ENCODE results near the gene MALAT1. TPM values are rescaled to one million over a fixed set of nuclear protein-coding genes. Genes with fewer than 3 reads are reported as not detected.

MALAT1 gene
- total and polyA plus RNA-seq, 10 of the 15 experiments (the other 5 are each of a cell fraction or from before 2014, with no cell fraction given), result 448 to 8,160 (median 2,019) TPM

DNA sequence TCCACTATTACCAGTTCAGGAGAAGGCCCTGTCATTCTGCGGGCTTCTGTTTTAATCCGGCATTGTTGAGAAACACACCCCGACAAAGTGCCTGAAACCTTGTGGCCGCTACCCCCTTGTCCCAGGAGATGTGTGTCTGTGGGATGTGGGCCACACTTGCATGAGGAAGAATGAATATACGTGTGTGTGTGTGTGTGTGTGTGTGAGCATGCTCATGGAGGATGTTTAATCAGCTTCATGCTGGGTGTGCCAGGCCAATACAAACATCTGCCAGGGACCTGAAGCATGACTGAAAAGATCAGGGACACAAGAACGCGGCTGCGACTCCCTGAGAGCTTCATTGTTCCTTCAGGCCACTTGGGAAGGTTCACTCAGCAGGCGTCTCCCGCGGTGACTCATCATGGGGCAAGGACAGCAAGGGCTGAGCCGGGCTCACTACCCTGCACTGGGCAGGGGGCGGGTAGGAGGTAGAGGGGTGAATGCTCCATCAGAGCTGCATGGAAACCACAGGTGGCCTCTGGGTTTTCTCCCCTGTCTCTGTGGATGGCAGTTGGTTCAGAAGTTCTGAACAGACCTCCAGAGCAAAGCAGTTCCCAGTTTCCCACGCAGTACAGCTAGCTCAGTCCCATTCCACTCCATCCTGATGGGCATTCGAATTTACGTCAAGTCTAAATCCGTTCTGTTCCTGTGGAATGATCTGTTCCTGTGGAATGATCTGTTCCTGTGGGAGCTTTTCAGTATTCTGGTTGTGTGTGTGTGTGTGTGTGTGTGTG is 7.0 kb upstream of the MALAT1 start (continued):
- TF ChIP-seq, protein P1, sequence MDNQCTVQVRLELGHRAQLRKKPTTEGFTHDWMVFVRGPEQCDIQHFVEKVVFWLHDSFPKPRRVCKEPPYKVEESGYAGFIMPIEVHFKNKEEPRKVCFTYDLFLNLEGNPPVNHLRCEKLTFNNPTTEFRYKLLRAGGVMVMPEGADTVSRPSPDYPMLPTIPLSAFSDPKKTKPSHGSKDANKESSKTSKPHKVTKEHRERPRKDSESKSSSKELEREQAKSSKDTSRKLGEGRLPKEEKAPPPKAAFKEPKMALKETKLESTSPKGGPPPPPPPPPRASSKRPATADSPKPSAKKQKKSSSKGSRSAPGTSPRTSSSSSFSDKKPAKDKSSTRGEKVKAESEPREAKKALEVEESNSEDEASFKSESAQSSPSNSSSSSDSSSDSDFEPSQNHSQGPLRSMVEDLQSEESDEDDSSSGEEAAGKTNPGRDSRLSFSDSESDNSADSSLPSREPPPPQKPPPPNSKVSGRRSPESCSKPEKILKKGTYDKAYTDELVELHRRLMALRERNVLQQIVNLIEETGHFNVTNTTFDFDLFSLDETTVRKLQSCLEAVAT (IDR thresholded peaks at IDR 0.05), result peak; percentile 53; the same call in 1 of the 2 replicates
- TF ChIP-seq NFYA (IDR thresholded peaks at IDR 0.05; ENCODE audit: borderline replicate concordance, low read depth, low read length), result no peak
- TF ChIP-seq TCF7 (IDR thresholded peaks at IDR 0.05; ENCODE audit: borderline replicate concordance), result no peak
- no peak for TF ChIP-seq GABPA (IDR thresholded peaks at IDR 0.05; ENCODE audit: low read depth)
- TF ChIP-seq SMAD5 (IDR thresholded peaks at IDR 0.05; ENCODE audit: low read depth), result no peak
- 0 out of 2 replicates have a peak, but pooled peaks have one; percentile 27 for TF ChIP-seq SMARCA5 (IDR thresholded peaks at IDR 0.05)
- no peak for TF ChIP-seq NFYB (IDR thresholded peaks at IDR 0.05; ENCODE audit: insufficient read depth, low read depth, low read length)
- no peak for TF ChIP-seq TARDBP (IDR thresholded peaks at IDR 0.05; ENCODE audit: borderline replicate concordance)
- TF ChIP-seq, protein P2, sequence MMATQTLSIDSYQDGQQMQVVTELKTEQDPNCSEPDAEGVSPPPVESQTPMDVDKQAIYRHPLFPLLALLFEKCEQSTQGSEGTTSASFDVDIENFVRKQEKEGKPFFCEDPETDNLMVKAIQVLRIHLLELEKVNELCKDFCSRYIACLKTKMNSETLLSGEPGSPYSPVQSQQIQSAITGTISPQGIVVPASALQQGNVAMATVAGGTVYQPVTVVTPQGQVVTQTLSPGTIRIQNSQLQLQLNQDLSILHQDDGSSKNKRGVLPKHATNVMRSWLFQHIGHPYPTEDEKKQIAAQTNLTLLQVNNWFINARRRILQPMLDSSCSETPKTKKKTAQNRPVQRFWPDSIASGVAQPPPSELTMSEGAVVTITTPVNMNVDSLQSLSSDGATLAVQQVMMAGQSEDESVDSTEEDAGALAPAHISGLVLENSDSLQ (IDR thresholded peaks at IDR 0.05), result no peak
- peak; percentile 58; the same call in 1 of the 2 replicates for TF ChIP-seq EED (IDR thresholded peaks at IDR 0.05; ENCODE audit: low read depth)
- peak; percentile 16 for TF ChIP-seq MYC (IDR thresholded peaks at IDR 0.05; ENCODE audit: insufficient read depth, insufficient read length, insufficient replicate concordance, low read length, severe bottlenecking)
- TF ChIP-seq, protein P3, sequence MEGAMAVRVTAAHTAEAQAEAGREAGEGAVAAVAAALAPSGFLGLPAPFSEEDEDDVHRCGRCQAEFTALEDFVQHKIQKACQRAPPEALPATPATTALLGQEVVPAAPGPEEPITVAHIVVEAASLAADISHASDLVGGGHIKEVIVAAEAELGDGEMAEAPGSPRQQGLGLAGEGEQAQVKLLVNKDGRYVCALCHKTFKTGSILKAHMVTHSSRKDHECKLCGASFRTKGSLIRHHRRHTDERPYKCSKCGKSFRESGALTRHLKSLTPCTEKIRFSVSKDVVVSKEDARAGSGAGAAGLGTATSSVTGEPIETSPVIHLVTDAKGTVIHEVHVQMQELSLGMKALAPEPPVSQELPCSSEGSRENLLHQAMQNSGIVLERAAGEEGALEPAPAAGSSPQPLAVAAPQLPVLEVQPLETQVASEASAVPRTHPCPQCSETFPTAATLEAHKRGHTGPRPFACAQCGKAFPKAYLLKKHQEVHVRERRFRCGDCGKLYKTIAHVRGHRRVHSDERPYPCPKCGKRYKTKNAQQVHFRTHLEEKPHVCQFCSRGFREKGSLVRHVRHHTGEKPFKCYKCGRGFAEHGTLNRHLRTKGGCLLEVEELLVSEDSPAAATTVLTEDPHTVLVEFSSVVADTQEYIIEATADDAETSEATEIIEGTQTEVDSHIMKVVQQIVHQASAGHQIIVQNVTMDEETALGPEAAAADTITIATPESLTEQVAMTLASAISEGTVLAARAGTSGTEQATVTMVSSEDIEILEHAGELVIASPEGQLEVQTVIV (IDR thresholded peaks at IDR 0.05; ENCODE audit: borderline replicate concordance, partially characterized antibody), result no peak
- no peak for TF ChIP-seq RBBP5 (conservative IDR thresholded peaks at IDR 0.05)
- no peak for TF ChIP-seq NR2C2 (IDR thresholded peaks at IDR 0.05; ENCODE audit: borderline replicate concordance, control insufficient read depth, insufficient read length, low read depth)
- TF ChIP-seq MEF2A (IDR thresholded peaks at IDR 0.05; ENCODE audit: insufficient read depth, low read depth, low read length), result no peak
- no peak for TF ChIP-seq FOXM1 (IDR thresholded peaks at IDR 0.05; ENCODE audit: low read depth, low read length)
- TF ChIP-seq SP1 (IDR thresholded peaks at IDR 0.05; ENCODE audit: low read depth, low read length), result no peak
- TF ChIP-seq, protein P4, sequence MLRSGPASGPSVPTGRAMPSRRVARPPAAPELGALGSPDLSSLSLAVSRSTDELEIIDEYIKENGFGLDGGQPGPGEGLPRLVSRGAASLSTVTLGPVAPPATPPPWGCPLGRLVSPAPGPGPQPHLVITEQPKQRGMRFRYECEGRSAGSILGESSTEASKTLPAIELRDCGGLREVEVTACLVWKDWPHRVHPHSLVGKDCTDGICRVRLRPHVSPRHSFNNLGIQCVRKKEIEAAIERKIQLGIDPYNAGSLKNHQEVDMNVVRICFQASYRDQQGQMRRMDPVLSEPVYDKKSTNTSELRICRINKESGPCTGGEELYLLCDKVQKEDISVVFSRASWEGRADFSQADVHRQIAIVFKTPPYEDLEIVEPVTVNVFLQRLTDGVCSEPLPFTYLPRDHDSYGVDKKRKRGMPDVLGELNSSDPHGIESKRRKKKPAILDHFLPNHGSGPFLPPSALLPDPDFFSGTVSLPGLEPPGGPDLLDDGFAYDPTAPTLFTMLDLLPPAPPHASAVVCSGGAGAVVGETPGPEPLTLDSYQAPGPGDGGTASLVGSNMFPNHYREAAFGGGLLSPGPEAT (IDR thresholded peaks at IDR 0.05; ENCODE audit: low read depth), result peak; percentile 72
- TF ChIP-seq DPF2 (IDR thresholded peaks at IDR 0.05), result peak; percentile 31
- no peak for TF ChIP-seq STAT3 (IDR thresholded peaks at IDR 0.05; ENCODE audit: low read depth, low read length)
- TF ChIP-seq EGR1 (IDR thresholded peaks at IDR 0.05; ENCODE audit: borderline replicate concordance in 1 of 2, low read depth in 2 of 2, low read length in 2 of 2), result no peak
- TF ChIP-seq CHD4 (IDR thresholded peaks at IDR 0.05), result no peak
- no peak for TF ChIP-seq RELA (IDR thresholded peaks at IDR 0.05; ENCODE audit: borderline replicate concordance, partially characterized antibody)

Data from GM12878 (cell line).